Measurements from ENCODE around the gene SYAP1. TPM values are rescaled to one million over a fixed set of nuclear protein-coding genes. Genes with fewer than 3 reads are reported as not detected.

Gene SYAP1
- total and polyA plus RNA-seq, 7 donors = 10.9 to 29.4 (median 14.9) TPM

DNA sequence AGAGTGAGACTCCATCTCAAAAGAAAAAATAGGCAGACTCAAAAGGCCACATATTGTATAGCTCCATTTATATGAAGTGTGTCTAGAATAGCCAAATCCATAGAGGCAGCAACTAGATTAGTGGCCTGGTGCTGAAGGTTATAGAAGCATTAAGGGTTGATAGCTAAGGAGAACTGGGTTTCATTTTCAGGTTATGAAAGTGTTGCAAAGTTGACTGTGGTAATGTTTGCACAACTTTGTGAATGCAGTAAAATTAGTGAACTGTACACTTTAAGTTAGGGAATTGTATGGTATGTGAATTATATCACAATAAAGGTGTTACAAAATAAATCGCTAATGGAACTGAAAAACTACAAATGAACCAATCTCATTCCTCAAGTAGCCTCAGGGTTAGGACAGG, 95.2 kb downstream of the SYAP1 start:
- H3K27me3 ChIP-seq (ENCODE audit: insufficient read depth in 3 of 3, low read length in 2 of 3) = no peaks in the 10 kb centered on the region
- H3K4me3 ChIP-seq = no peak overlapping the region
- H3K36me3 ChIP-seq (ENCODE audit: insufficient read depth in 1 of 2, low read depth in 1 of 2) = peaks cover 0 to 18% of the 10 kb centered on the region in 2 donors
- DNase-seq = no peak
- TF ChIP-seq, protein P1, sequence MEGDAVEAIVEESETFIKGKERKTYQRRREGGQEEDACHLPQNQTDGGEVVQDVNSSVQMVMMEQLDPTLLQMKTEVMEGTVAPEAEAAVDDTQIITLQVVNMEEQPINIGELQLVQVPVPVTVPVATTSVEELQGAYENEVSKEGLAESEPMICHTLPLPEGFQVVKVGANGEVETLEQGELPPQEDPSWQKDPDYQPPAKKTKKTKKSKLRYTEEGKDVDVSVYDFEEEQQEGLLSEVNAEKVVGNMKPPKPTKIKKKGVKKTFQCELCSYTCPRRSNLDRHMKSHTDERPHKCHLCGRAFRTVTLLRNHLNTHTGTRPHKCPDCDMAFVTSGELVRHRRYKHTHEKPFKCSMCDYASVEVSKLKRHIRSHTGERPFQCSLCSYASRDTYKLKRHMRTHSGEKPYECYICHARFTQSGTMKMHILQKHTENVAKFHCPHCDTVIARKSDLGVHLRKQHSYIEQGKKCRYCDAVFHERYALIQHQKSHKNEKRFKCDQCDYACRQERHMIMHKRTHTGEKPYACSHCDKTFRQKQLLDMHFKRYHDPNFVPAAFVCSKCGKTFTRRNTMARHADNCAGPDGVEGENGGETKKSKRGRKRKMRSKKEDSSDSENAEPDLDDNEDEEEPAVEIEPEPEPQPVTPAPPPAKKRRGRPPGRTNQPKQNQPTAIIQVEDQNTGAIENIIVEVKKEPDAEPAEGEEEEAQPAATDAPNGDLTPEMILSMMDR (IDR thresholded peaks at IDR 0.05) = no peak
- 96 to 100% (median 98%) methylated on average over 1 of the region's 1 CpG for WGBS, 3 donors
- H3K9me3 ChIP-seq = no peaks in the 10 kb centered on the region
- no peaks in the 10 kb centered on the region for H3K4me1 ChIP-seq
- no peak overlapping the region for H3K27ac ChIP-seq
- ATAC-seq = no peak
- intact Hi-C loops (cut with DNase I) = no loop called here

Other genes with a start within 250 kb of the SYAP1 start
- gene S100G, start 69.5 kb upstream of the SYAP1 start, total RNA-seq = not detected
- under 1 TPM in 1 of 3 donors, not detected in 2; 0.23 TPM for gene S100G, start 69.5 kb upstream of the SYAP1 start, polyA plus RNA-seq
- 1 to 10 TPM; 2.5 to 3.8 (median 3.0) TPM for gene CTPS2, start 6.9 kb upstream of the SYAP1 start, total RNA-seq
- gene CTPS2, start 6.9 kb upstream of the SYAP1 start, polyA plus RNA-seq = 1 to 10 TPM; 1.1 to 2.4 (median 1.2) TPM
- 10 to 100 TPM in 1 of 4 donors, 1 to 10 TPM in 3; 6.3 to 10.1 (median 9.4) TPM for gene TXLNG, start 66.9 kb downstream of the SYAP1 start, total RNA-seq
- 1 to 10 TPM; 5.6 to 8.1 (median 7.6) TPM for gene TXLNG, start 66.9 kb downstream of the SYAP1 start, polyA plus RNA-seq
- 100 to 1,000 TPM in 1 of 4 donors, 10 to 100 TPM in 3; 81.1 to 107 (median 90.5) TPM for gene RBBP7, start 150.8 kb downstream of the SYAP1 start, total RNA-seq
- 100 to 1,000 TPM in 2 of 3 donors, 10 to 100 TPM in 1; 85.0 to 139 (median 111) TPM for gene RBBP7, start 150.8 kb downstream of the SYAP1 start, polyA plus RNA-seq
- 1 to 10 TPM in 2 of 4 donors, under 1 TPM in 2; 0.84 to 2.3 (median 1.1) TPM for gene REPS2, start 227.0 kb downstream of the SYAP1 start, total RNA-seq
- under 1 TPM; 0.16 to 0.39 (median 0.17) TPM for gene REPS2, start 227.0 kb downstream of the SYAP1 start, polyA plus RNA-seq

Data from psoas muscle (tissue), 8 donors.